WTC11 (cell line): Measurements from ENCODE around the gene SREBF2. TPM values are rescaled to one million over a fixed set of nuclear protein-coding genes. Genes with fewer than 3 reads are reported as not detected.

ENCODE experiments used
- ATAC-seq: fragments of 200-7000 bp; cut with Tn5 transposase; 2 replicates; pipeline ENCODE4 v1.10.0; 2021; ENCODE audit warnings: mild to moderate bottlenecking, moderate library complexity
- CTCF ChIA-PET: fragments of 300-600 bp; sonication (Branson Sonifier 250); formaldehyde crosslinking; loops from one replicate; lab custom pipeline; 2021; ENCODE audit warnings: antibody characterized with exemption; lab: Charles Lee
- POLR2A ChIA-PET: fragments of 350-600 bp; sonication (Branson Sonifier 250); formaldehyde crosslinking; loops from one replicate; lab custom pipeline; 2021; ENCODE audit warnings: antibody characterized with exemption; lab: Charles Lee
- DNase-seq: peaks from one replicate; pipeline ENCODE4 v3.0.0; 2021; ENCODE audit warnings: low spot score
- H3K27ac Mint-ChIP-seq: 2 replicates; pipeline ENCODE4 v1.8.0; 2021; ENCODE audit warnings: mixed read lengths
- H3K27me3 Mint-ChIP-seq: 2 replicates; pipeline ENCODE4 v1.8.0; 2021; ENCODE audit warnings: low read depth, mild to moderate bottlenecking, moderate library complexity, mixed read lengths
- H3K36me3 Mint-ChIP-seq: 2 replicates; pipeline ENCODE4 v1.8.0; 2021; ENCODE audit warnings: mixed read lengths
- H3K4me1 Mint-ChIP-seq: 2 replicates; pipeline ENCODE4 v1.8.0; 2022; ENCODE audit warnings: mixed read lengths
- H3K4me3 Mint-ChIP-seq: 2 replicates; pipeline ENCODE4 v1.8.0; 2021; ENCODE audit warnings: mild to moderate bottlenecking, moderate library complexity, mixed read lengths
- H3K9me3 Mint-ChIP-seq: 2 replicates; pipeline ENCODE4 v1.8.0; 2021; ENCODE audit warnings: mixed read lengths
- CDX4 ChIP-seq: fragments of 250-450 bp; sonication (Bioruptor Pico); IDR thresholded peaks from 2 replicates; pipeline ENCODE4 v1.9.0; 2021; ENCODE audit warnings: moderate library complexity, mild to moderate bottlenecking, inconsistent platforms, borderline replicate concordance
- CREB1 ChIP-seq: sonication (generic); formaldehyde crosslinking; IDR thresholded peaks from 2 replicates; pipeline ENCODE4 v1.8.0; 2023; ENCODE audit warnings: mild to moderate bottlenecking, missing genetic modification reagents
- CREM ChIP-seq: sonication (generic); formaldehyde crosslinking; IDR thresholded peaks from 2 replicates; pipeline ENCODE4 v1.8.1; 2022; ENCODE audit warnings: mild to moderate bottlenecking, missing genetic modification reagents, moderate library complexity
- CTCF ChIP-seq: fragments of 200-600 bp; IDR thresholded peaks from 2 replicates; pipeline ENCODE4 v1.8.0; 2022; ENCODE audit warnings: antibody characterized with exemption
- E2F1 ChIP-seq: sonication (generic); formaldehyde crosslinking; IDR thresholded peaks from 2 replicates; pipeline ENCODE4 v1.8.0; 2022; ENCODE audit warnings: mild to moderate bottlenecking, missing genetic modification reagents
- ETV6 ChIP-seq: sonication (generic); formaldehyde crosslinking; IDR thresholded peaks from 2 replicates; pipeline ENCODE4 v1.8.1; 2022; ENCODE audit warnings: mild to moderate bottlenecking, missing genetic modification reagents
- FOXK1 ChIP-seq: sonication (generic); formaldehyde crosslinking; IDR thresholded peaks from 2 replicates; pipeline ENCODE4 v1.8.0; 2022; ENCODE audit warnings: mild to moderate bottlenecking, moderate library complexity, missing genetic modification reagents
- FOXP1 ChIP-seq: sonication (generic); formaldehyde crosslinking; IDR thresholded peaks from 2 replicates; pipeline ENCODE4 v1.8.0; 2022; ENCODE audit warnings: missing genetic modification reagents, mild to moderate bottlenecking, moderate library complexity, borderline replicate concordance
- GABPB1 ChIP-seq: sonication (generic); formaldehyde crosslinking; IDR thresholded peaks from 2 replicates; pipeline ENCODE4 v1.8.1; 2023; ENCODE audit warnings: mild to moderate bottlenecking, missing genetic modification reagents
- GRHL2 ChIP-seq: fragments of 250-450 bp; sonication (Bioruptor Pico); IDR thresholded peaks from 2 replicates; pipeline ENCODE4 v1.8.0; 2022; ENCODE audit warnings: mild to moderate bottlenecking, moderate library complexity; ENCODE audit not compliant: insufficient replicate concordance, severe bottlenecking
- GTF2I ChIP-seq: fragments of 250-450 bp; sonication (Bioruptor Pico); conservative IDR thresholded peaks from 2 replicates; pipeline ENCODE4 v1.4.0; 2021; ENCODE audit warnings: mild to moderate bottlenecking
- JAZF1 ChIP-seq: fragments of 250-450 bp; sonication (Bioruptor Pico); IDR thresholded peaks from 2 replicates; pipeline ENCODE4 v1.9.0; 2021; ENCODE audit warnings: moderate library complexity, mild to moderate bottlenecking, inconsistent platforms
- JUN ChIP-seq: sonication (generic); formaldehyde crosslinking; IDR thresholded peaks from 2 replicates; pipeline ENCODE4 v1.8.0; 2023; ENCODE audit warnings: mild to moderate bottlenecking, missing genetic modification reagents
- MLX ChIP-seq: sonication (generic); formaldehyde crosslinking; IDR thresholded peaks from 2 replicates; pipeline ENCODE4 v1.8.1; 2023; ENCODE audit warnings: mild to moderate bottlenecking, missing genetic modification reagents, moderate library complexity
- MYBL2 ChIP-seq: sonication (generic); formaldehyde crosslinking; IDR thresholded peaks from 2 replicates; pipeline ENCODE4 v1.8.1; 2023; ENCODE audit warnings: mild to moderate bottlenecking, moderate library complexity, missing genetic modification reagents
- NFYB ChIP-seq: sonication (generic); formaldehyde crosslinking; conservative IDR thresholded peaks from 2 replicates; pipeline ENCODE4 v1.8.0; 2022; ENCODE audit warnings: low read depth, missing genetic modification reagents
- NR3C1 ChIP-seq: sonication (generic); formaldehyde crosslinking; conservative IDR thresholded peaks from 2 replicates; pipeline ENCODE4 v1.8.1; 2023; ENCODE audit warnings: low read depth, mild to moderate bottlenecking, missing genetic modification reagents
- RELA ChIP-seq: sonication (generic); formaldehyde crosslinking; IDR thresholded peaks from 2 replicates; pipeline ENCODE4 v1.8.1; 2022; ENCODE audit warnings: missing genetic modification reagents, mild to moderate bottlenecking, borderline replicate concordance
- SMAD4 ChIP-seq: sonication (generic); formaldehyde crosslinking; IDR thresholded peaks from 2 replicates; pipeline ENCODE4 v1.8.0; 2022; ENCODE audit warnings: mild to moderate bottlenecking, missing genetic modification reagents
- TEAD1 ChIP-seq: sonication (generic); formaldehyde crosslinking; IDR thresholded peaks from 2 replicates; pipeline ENCODE4 v1.8.0; 2022; ENCODE audit warnings: mild to moderate bottlenecking, missing genetic modification reagents
- TP53 ChIP-seq: sonication (generic); formaldehyde crosslinking; IDR thresholded peaks from 2 replicates; pipeline ENCODE4 v1.8.1; 2023; ENCODE audit warnings: mild to moderate bottlenecking, missing genetic modification reagents
- ZBTB21 ChIP-seq: sonication (generic); formaldehyde crosslinking; IDR thresholded peaks from 2 replicates; pipeline ENCODE4 v1.8.1; 2023; ENCODE audit warnings: mild to moderate bottlenecking, missing genetic modification reagents, borderline replicate concordance
- ZNF138 ChIP-seq: sonication (generic); formaldehyde crosslinking; conservative IDR thresholded peaks from 2 replicates; pipeline ENCODE4 v1.8.1; 2022; ENCODE audit warnings: mild to moderate bottlenecking, moderate library complexity, missing genetic modification reagents
- ZNF281 ChIP-seq: sonication (generic); formaldehyde crosslinking; IDR thresholded peaks from 2 replicates; pipeline ENCODE4 v1.8.0; 2023; ENCODE audit warnings: mild to moderate bottlenecking, missing genetic modification reagents
- total RNA-seq: library from RNA; stranded (reverse); gene quantifications from 3 replicates; pipeline ENCODE4 v1.2.3, GENCODE V29; 2021

SREBF2 gene
- total RNA-seq, 1 experiment from 2014 or later, result 151 TPM

- CTCF ChIA-PET, result no interaction called here
- Mint-ChIP-seq H3K27me3 (no peaks in the 10 kb centered on the region), H3K4me3 (no peak overlapping the region), H3K27ac (no peak overlapping the region), H3K4me1 (no peaks in the 10 kb centered on the region), H3K36me3 (peaks cover 61% of the 10 kb centered on the region), H3K9me3 (no peaks in the 10 kb centered on the region)
- no peak for TF ChIP-seq ZNF138 (CRISPR knock-in tag)
- no peak for TF ChIP-seq GABPB1 (CRISPR knock-in tag)
- TF ChIP-seq JAZF1 (CRISPR knock-in tag), result no peak
- TF ChIP-seq FOXK1 (CRISPR knock-in tag), result no peak
- no peak for TF ChIP-seq ETV6 (CRISPR knock-in tag)
- TF ChIP-seq TP53 (CRISPR knock-in tag), result no peak
- TF ChIP-seq TEAD1, result no peak
- DNase-seq, result no peak
- no peak for ATAC-seq
- POLR2A ChIA-PET, result interaction anchor here (0.5 kb wide), 1 partner anchor 27 kb away, joined by 3 read pairs; no protein-coding TSS in a partner anchor
Observed at GRCh38 chr22:41899110-41899509, 66.2 kb downstream of the SREBF2 start.

- Mint-ChIP-seq H3K36me3 (peaks cover 55% of the 10 kb centered on the region), H3K4me1 (no peaks in the 10 kb centered on the region), H3K4me3 (no peak overlapping the region), H3K27ac (no peak overlapping the region), H3K27me3 (no peaks in the 10 kb centered on the region), H3K9me3 (no peaks in the 10 kb centered on the region)
- no peak for ATAC-seq
- no peak for DNase-seq
- ChIA-PET CTCF (interaction anchor here (0.9 to 1.5 kb wide), 2 partner anchors 41 to 203 kb away, joined by 4 read pairs; no protein-coding TSS in a partner anchor), POLR2A (no interaction called here)
- no peak for TF ChIP-seq CREB1
- no peak for TF ChIP-seq E2F1 (CRISPR knock-in tag)
- no peak for TF ChIP-seq SMAD4 (CRISPR knock-in tag)
- no peak for TF ChIP-seq NR3C1 (CRISPR knock-in tag)
- TF ChIP-seq GABPB1 (CRISPR knock-in tag), result no peak
- TF ChIP-seq CDX4 (CRISPR knock-in tag), result no peak
- TF ChIP-seq GTF2I, result no peak
- TF ChIP-seq ZBTB21, result no peak
- TF ChIP-seq ZNF281 (CRISPR knock-in tag), result no peak
- TF ChIP-seq GRHL2 (CRISPR knock-in tag), result no peak
- no peak for TF ChIP-seq JUN
- no peak for TF ChIP-seq MLX (CRISPR knock-in tag)
- no peak for TF ChIP-seq CREM
- TF ChIP-seq NFYB (CRISPR knock-in tag), result no peak
- no peak for TF ChIP-seq CTCF
- TF ChIP-seq RELA (CRISPR knock-in tag), result no peak
- no peak for TF ChIP-seq MYBL2 (CRISPR knock-in tag)
- no peak for TF ChIP-seq FOXP1
Observed at GRCh38 chr22:41899992-41900651, 67.2 kb downstream of the SREBF2 start.
